KMS-11 (cell line): ENCODE data around the gene MCM5.

Experiments
- H2AFZ ChIP-seq: fragments of 200-600 bp; sonication (generic); 2 replicates; pipeline ENCODE4 v1.6.1; 2016; ENCODE audit warnings: antibody characterized with exemption, mixed run types, low read depth
- H3K27ac ChIP-seq: fragments of 200-600 bp; sonication (generic); 2 replicates; pipeline ENCODE4 v1.6.1; 2016; ENCODE audit warnings: mild to moderate bottlenecking, mixed run types
- H3K27me3 ChIP-seq: fragments of 200-600 bp; sonication (generic); 2 replicates; pipeline ENCODE4 v1.6.1; 2017; ENCODE audit warnings: mild to moderate bottlenecking, low read depth, mixed run types, moderate library complexity; ENCODE audit not compliant: insufficient read depth
- H3K36me3 ChIP-seq: fragments of 200-600 bp; sonication (generic); 2 replicates; pipeline ENCODE4 v1.6.1; 2017; ENCODE audit warnings: mild to moderate bottlenecking, mixed run types; ENCODE audit not compliant: insufficient read depth
- H3K4me1 ChIP-seq: fragments of 200-600 bp; sonication (generic); 2 replicates; pipeline ENCODE4 v1.6.1; 2016; ENCODE audit warnings: mild to moderate bottlenecking, low read depth, mixed run types; ENCODE audit not compliant: poor library complexity, severe bottlenecking
- H3K4me2 ChIP-seq: fragments of 200-600 bp; sonication (generic); 2 replicates; pipeline ENCODE4 v1.7.0; 2016; ENCODE audit warnings: mild to moderate bottlenecking, mixed run types
- H3K4me3 ChIP-seq: fragments of 200-600 bp; sonication (generic); IDR thresholded peaks from 2 replicates; pipeline ENCODE4 v1.6.1; 2017; ENCODE audit warnings: low read depth, low read length, mixed read lengths; ENCODE audit not compliant: insufficient read depth
- H3K79me2 ChIP-seq: fragments of 200-600 bp; sonication (generic); 2 replicates; pipeline ENCODE4 v1.6.1; 2016; ENCODE audit warnings: low read depth, mixed run types; ENCODE audit not compliant: insufficient read depth
- H3K9ac ChIP-seq: fragments of 200-600 bp; sonication (generic); 2 replicates; pipeline ENCODE4 v1.6.1; 2016; ENCODE audit warnings: mild to moderate bottlenecking, mixed run types
- H4K20me1 ChIP-seq: fragments of 200-600 bp; sonication (generic); 2 replicates; pipeline ENCODE4 v1.6.1; 2016; ENCODE audit warnings: mild to moderate bottlenecking, mixed run types; ENCODE audit not compliant: insufficient read depth
- CTCF ChIP-seq: fragments of 200-600 bp; sonication (generic); conservative IDR thresholded peaks from 2 replicates; pipeline ENCODE4 v1.6.1; 2017; ENCODE audit warnings: low read depth, mild to moderate bottlenecking, antibody characterized with exemption, low read length, moderate library complexity, mixed read lengths

MCM5 gene

GRCh38 chr22:35439365-35439717, 39.4 kb downstream of the MCM5 start:
- TF ChIP-seq CTCF: no peak
- H3K9ac ChIP-seq: no peak overlapping the region
- no peak overlapping the region for H3K27ac ChIP-seq
- H3K79me2 ChIP-seq: no peaks in the 10 kb centered on the region
- H3K4me1 ChIP-seq: no peaks in the 10 kb centered on the region
- H3K4me3 ChIP-seq: no peak overlapping the region
- H2AFZ ChIP-seq: no peak overlapping the region
- H3K36me3 ChIP-seq: no peaks in the 10 kb centered on the region
- no peaks in the 10 kb centered on the region for H4K20me1 ChIP-seq
- no peak overlapping the region for H3K4me2 ChIP-seq
- no peaks in the 10 kb centered on the region for H3K27me3 ChIP-seq

- Histone ChIP-seq H3K4me3 (no peak overlapping the region), H3K4me1 (no peaks in the 10 kb centered on the region), H3K79me2 (no peaks in the 10 kb centered on the region), H2AFZ (no peak overlapping the region), H3K27me3 (no peaks in the 10 kb centered on the region), H3K4me2 (no peak overlapping the region), H3K9ac (no peak overlapping the region), H3K27ac (no peak overlapping the region), H3K36me3 (no peaks in the 10 kb centered on the region), H4K20me1 (no peaks in the 10 kb centered on the region)
- no peak for TF ChIP-seq CTCF
These were observed 40.2 kb downstream of the MCM5 start for GRCh38 chr22:35440129-35440528.

DNA sequence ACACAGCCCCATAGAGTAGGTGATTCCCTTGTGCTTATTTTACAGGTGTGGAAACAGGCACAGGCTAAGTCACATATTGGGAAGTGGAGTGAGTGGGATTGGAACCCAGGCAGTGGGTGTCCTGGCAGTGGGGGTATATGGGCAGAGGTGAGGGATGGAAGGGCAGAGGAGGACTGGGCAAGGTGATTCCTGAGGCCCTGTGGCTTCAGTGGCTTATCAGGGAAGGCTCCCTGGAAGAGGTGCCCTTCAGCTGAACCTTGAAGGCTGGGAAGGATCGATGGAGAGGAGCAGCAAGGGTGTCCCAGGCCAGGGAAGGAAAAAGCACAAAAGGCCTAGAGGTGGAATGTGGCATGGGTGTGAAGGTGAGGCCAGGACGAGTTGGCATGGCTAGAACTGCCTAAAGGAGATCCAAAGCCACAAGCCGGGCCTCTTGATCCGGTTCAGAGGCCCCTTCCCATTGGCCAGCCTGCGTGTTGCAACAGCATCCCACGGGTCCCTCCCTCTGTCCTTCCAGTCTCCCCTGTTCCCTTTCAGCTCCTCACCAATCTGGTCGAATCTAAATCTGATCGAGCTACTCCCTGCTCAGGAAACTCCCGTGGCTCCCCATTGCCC, 41.7 kb downstream of the MCM5 start:
- TF ChIP-seq CTCF: no peak
- no peak overlapping the region for H3K4me3 ChIP-seq

DNA sequence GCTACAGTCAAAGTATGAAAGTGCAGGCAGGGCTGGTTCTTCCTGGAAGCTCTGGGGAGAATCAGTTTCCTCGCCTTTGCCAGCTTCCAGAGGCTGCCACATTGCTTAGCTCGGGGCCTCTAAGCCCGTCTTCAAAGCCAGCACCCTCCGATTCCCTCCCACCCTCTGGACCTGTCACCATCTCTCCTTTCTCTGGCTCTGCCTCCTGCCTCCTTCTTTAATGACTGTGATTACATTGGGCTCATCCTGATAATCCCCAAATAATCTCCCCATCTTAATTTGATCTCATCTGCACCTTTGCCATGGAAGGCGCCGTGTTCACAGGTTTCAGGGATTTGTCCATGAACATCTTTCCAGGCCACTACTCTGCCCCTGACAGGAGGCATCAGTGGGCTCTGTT, 42.5 kb downstream of the MCM5 start:
- no peak overlapping the region for H3K27ac ChIP-seq
- H3K9ac ChIP-seq: no peak overlapping the region
- H4K20me1 ChIP-seq: no peaks in the 10 kb centered on the region
- H3K36me3 ChIP-seq: no peaks in the 10 kb centered on the region
- no peaks in the 10 kb centered on the region for H3K79me2 ChIP-seq
- H3K4me2 ChIP-seq: no peak overlapping the region
- no peaks in the 10 kb centered on the region for H3K4me1 ChIP-seq
- no peaks in the 10 kb centered on the region for H3K27me3 ChIP-seq
- no peak overlapping the region for H2AFZ ChIP-seq
- no peak overlapping the region for H3K4me3 ChIP-seq
- TF ChIP-seq CTCF: no peak

More for the DNA sequence above, 41.7 kb downstream of the MCM5 start:
- H3K4me1 ChIP-seq: no peaks in the 10 kb centered on the region
- no peaks in the 10 kb centered on the region for H3K27me3 ChIP-seq
- no peak overlapping the region for H3K9ac ChIP-seq
- H2AFZ ChIP-seq: no peak overlapping the region
- H3K36me3 ChIP-seq: no peaks in the 10 kb centered on the region
- no peak overlapping the region for H3K4me2 ChIP-seq
- no peak overlapping the region for H3K27ac ChIP-seq
- H3K79me2 ChIP-seq: no peaks in the 10 kb centered on the region
- no peaks in the 10 kb centered on the region for H4K20me1 ChIP-seq
